HG02798 (cell line): Measurements from ENCODE around the gene EXOSC5.
"Not testable (repeated sequence)": the region's sequence is repeated elsewhere in the genome, so short reads cannot be mapped to it uniquely, and the experiment has no call there.

Experiments
- ATAC-seq: cut with Tn5 transposase; IDR thresholded peaks from one replicate; pipeline ENCODE4 v1.9.1; 2021; ENCODE audit warnings: mild to moderate bottlenecking; ENCODE audit not compliant: unreplicated experiment, poor library complexity

The EXOSC5 gene

GRCh38 chr19:41372501-41372900, 24.7 kb downstream of the EXOSC5 start:
- ATAC-seq, result no peak

GRCh38 chr19:41371541-41371940, 25.6 kb downstream of the EXOSC5 start:
- no peak for ATAC-seq

- not testable (repeated sequence) for ATAC-seq
Measured at GRCh38 chr19:41371119-41371518, 26.0 kb downstream of the EXOSC5 start.

GRCh38 chr19:41369769-41370168, 27.4 kb downstream of the EXOSC5 start:
- ATAC-seq, result no peak

GRCh38 chr19:41367848-41368301, 29.3 kb downstream of the EXOSC5 start:
- ATAC-seq, result no peak

- no peak for ATAC-seq
Measured at GRCh38 chr19:41366089-41366488, 31.1 kb downstream of the EXOSC5 start.

- no peak for ATAC-seq
Measured at GRCh38 chr19:41364524-41365391, 32.4 kb downstream of the EXOSC5 start.

- ATAC-seq, result peak; percentile 93
Measured at GRCh38 chr19:41363753-41364523, 33.2 kb downstream of the EXOSC5 start, which contains the start of gene B9D2. TSS of gene B9D2 (minus strand) at chr19:41364149. CDS start at chr19:41363519, 630 bp downstream.

- no peak for ATAC-seq
Measured at GRCh38 chr19:41363371-41363752, 33.8 kb downstream of the EXOSC5 start.

- no peak for ATAC-seq
Measured at GRCh38 chr19:41362143-41362847, 34.9 kb downstream of the EXOSC5 start.

- ATAC-seq, result no peak
Measured at GRCh38 chr19:41359741-41360140, 37.4 kb downstream of the EXOSC5 start.

GRCh38 chr19:41357746-41358145, 39.4 kb downstream of the EXOSC5 start:
- ATAC-seq, result no peak

GRCh38 chr19:41356984-41357739, 40.0 kb downstream of the EXOSC5 start:
- ATAC-seq, result no peak

- no peak for ATAC-seq
Measured at GRCh38 chr19:41355802-41356201, 41.4 kb downstream of the EXOSC5 start.

- no peak for ATAC-seq
Measured at GRCh38 chr19:41355035-41355434, 42.1 kb downstream of the EXOSC5 start.

GRCh38 chr19:41354343-41354953, 42.7 kb downstream of the EXOSC5 start:
- ATAC-seq, result no peak

GRCh38 chr19:41353466-41354342, 43.5 kb downstream of the EXOSC5 start, which contains the start of gene TGFB1:
TSS of gene TGFB1 (minus strand) at chr19:41353922. CDS start at chr19:41353044, 878 bp downstream.
- ATAC-seq, result peak; percentile 53
